ENCODE measurements around the gene FAM219A. TPM values are rescaled to one million over a fixed set of nuclear protein-coding genes. Genes with fewer than 3 reads are reported as not detected.

FAM219A gene
- total RNA-seq: 36.4 TPM

GRCh38 chr9:34458013-34458958 is at the start of gene FAM219A, which contains the start of gene DNAI1:
TSS of gene FAM219A (minus strand) at chr9:34458570. CDS start at chr9:34458263, 307 bp downstream.
TSS of gene DNAI1 (plus strand) at chr9:34458805. CDS start at chr9:34459006, 201 bp downstream.

GRCh38 chr9:34376596-34377403 is 81.6 kb downstream of the FAM219A start, which contains the start of gene MYORG:
TSS of gene MYORG (minus strand) at chr9:34376898. CDS start at chr9:34372943, 3,955 bp downstream.

Small RNA genes within 50 kb of the gene (small RNA-seq; reads per million reads assigned to genes)
- not detected for gene RF00019
- gene RN7SKP24: not detected

Other genes with a start within 250 kb of the FAM219A start
- gene KIF24, start 129.3 kb downstream of the FAM219A start, total RNA-seq: 3.2 TPM
- 18.7 TPM for gene NUDT2, start 129.0 kb downstream of the FAM219A start, total RNA-seq
- gene MYORG, start 81.7 kb downstream of the FAM219A start, total RNA-seq: 6.2 TPM
- 4.4 TPM for gene DNAI1, start 235 bp upstream of the FAM219A start, total RNA-seq
- 58.8 TPM for gene ENHO, start 64.4 kb upstream of the FAM219A start, total RNA-seq
- 17.5 TPM for gene CNTFR, start 131.2 kb upstream of the FAM219A start, total RNA-seq
- 12.7 TPM for gene RPP25L, start 153.5 kb upstream of the FAM219A start, total RNA-seq
- 150 TPM for gene DCTN3, start 161.9 kb upstream of the FAM219A start, total RNA-seq
- gene ARID3C, start 170.5 kb upstream of the FAM219A start, total RNA-seq: 0.69 TPM
- gene SIGMAR1, start 179.2 kb upstream of the FAM219A start, total RNA-seq: 25.1 TPM
- 42.7 TPM for gene GALT, start 188.1 kb upstream of the FAM219A start, total RNA-seq
- gene IL11RA, start 193.6 kb upstream of the FAM219A start, total RNA-seq: 7.2 TPM
- 0.69 TPM for gene CCL27, start 204.1 kb upstream of the FAM219A start, total RNA-seq
- gene CCL19, start 232.7 kb upstream of the FAM219A start, total RNA-seq: not detected

All from diencephalon (tissue), 1 donor.